Activated naive CD4-positive, alpha-beta T cell treated with anti-CD3 and anti-CD28 coated beads, Interleukin-2, amount 50 U/mL, for 16 hours (primary cell): Measurements from ENCODE around the gene TBL1X.
"Not testable (repeated sequence)": the region's sequence is repeated elsewhere in the genome, so short reads cannot be mapped to it uniquely, and the experiment has no call there.

Source experiments
- DNase-seq: peaks from one replicate; pipeline ENCODE4 v3.0.0-alpha.2; 2020

TBL1X gene

DNA sequence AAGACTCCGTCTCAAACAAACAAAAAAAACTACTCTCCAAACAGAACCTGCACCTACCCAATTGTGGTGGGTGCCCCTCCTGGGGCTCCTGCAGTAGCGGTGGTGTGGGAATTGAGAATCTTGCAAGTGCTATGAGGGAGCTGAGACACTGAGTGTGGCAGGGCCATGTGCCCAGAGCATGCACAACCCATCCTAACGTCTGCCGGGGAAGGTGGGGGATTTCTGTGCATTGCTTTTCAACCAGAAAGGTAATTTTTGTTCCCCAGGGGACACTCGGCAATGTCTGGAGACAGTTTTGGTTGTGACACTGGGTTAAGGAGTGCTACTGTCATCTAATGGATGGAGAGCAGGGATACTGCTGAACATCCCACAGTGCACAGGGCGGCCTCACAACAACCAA lies 35.7 kb downstream of the TBL1X start:
- no peak for DNase-seq

GRCh38 chrX:9501362-9501761 lies 36.5 kb downstream of the TBL1X start:
- DNase-seq, result no peak

- DNase-seq, result no peak
Measured at GRCh38 chrX:9503261-9503660, 38.4 kb downstream of the TBL1X start.

GRCh38 chrX:9510366-9510765 lies 45.5 kb downstream of the TBL1X start:
- no peak for DNase-seq

- no peak for DNase-seq
Measured at GRCh38 chrX:9510980-9511379, 46.1 kb downstream of the TBL1X start.

GRCh38 chrX:9515489-9515888 lies 50.6 kb downstream of the TBL1X start:
- no peak for DNase-seq

DNA sequence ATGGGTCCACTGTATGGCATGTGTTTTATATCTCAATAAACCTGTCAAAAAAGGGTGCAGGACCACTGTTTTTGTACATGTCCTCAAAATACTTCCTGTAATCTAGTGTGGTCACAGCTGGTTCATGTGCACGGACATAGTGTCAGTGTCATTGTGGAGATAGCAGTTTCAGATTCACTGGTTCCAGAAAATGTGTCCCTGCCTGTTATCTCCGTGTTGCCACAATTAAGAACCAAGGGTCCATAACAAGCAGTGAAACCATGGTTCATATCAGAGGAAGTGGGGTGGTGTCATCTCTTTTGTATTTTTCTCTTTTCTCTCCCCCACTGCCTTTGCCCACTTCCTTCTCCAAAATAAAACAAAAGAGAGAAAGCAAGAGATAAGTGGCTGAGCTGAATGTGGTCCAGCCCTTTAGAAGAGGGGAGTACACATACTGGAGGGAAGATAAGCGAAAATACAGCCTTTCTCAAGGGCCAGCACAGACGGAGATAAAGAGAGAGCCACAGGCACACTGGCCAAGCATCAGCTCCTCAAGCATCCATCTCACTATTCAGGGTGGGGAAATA lies 51.2 kb downstream of the TBL1X start:
- no peak for DNase-seq

DNA sequence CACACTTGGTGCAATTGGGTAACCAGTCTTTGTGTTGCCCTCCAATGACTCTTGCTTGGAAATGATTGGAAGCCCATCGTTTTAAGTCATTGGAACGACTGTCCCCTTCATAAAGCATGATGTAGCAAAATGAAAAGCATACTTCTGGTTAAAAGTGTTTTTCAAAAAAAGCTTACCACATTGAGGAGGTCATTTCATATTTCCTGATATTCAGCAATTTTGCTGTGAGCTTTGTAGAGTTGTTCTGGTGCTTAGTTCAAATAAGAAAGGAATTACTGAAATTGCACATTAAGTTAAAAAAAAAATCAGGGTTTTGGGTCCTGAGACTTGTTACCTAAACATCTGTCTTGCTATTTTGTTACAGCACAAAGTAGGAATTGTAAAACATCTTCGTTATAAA lies 51.8 kb downstream of the TBL1X start:
- no peak for DNase-seq

- no peak for DNase-seq
Measured at GRCh38 chrX:9518051-9518450, 53.2 kb downstream of the TBL1X start.

DNA sequence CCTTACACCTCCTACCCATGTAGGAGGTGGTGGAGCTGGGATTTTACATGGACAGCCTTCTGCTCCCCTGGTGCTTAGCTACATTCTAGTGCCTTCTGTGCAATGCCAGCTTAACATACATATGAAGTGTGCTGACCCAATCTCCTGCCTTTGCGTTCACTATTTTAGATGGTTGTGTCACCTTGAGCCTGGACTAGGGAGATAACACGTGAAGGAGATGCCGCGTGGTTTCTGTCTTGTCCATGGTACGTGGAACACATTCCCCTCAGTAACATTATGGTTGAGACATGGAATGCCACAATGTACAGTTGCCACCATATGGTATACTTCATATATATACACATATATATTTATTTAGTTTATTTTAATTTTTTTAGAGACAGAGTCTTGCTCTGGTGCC lies 54.0 kb downstream of the TBL1X start:
- DNase-seq, result no peak

GRCh38 chrX:9519546-9520216 lies 54.8 kb downstream of the TBL1X start:
- DNase-seq, result no peak

GRCh38 chrX:9520217-9520590 lies 55.3 kb downstream of the TBL1X start:
- DNase-seq, result no peak

GRCh38 chrX:9522378-9523155 lies 57.7 kb downstream of the TBL1X start:
- DNase-seq, result no peak

- DNase-seq, result peak; percentile 20
Measured at GRCh38 chrX:9525511-9526248, 60.8 kb downstream of the TBL1X start.

DNA sequence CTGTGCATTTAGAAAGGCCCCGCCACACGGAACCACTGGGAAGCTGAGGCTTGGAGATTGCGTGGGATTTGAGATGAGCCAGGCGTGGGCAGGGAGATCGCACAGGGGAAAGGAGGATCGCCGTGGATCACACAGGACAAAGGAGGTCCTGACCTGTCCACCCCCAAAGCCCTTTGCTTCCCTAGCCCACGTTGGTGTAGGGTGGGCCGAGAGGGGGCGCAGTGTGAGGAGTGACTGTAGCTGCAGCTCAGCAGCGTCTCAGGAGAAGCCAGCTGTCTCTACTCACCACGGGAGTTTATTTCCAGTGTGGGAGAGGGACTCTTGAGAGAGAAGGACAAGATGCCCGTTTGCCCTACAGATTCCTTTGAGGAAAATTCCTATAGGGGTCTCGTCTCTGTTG lies 62.1 kb downstream of the TBL1X start:
- DNase-seq, result no peak

- no peak for DNase-seq
Measured at GRCh38 chrX:9528498-9528897, 63.6 kb downstream of the TBL1X start.

DNA sequence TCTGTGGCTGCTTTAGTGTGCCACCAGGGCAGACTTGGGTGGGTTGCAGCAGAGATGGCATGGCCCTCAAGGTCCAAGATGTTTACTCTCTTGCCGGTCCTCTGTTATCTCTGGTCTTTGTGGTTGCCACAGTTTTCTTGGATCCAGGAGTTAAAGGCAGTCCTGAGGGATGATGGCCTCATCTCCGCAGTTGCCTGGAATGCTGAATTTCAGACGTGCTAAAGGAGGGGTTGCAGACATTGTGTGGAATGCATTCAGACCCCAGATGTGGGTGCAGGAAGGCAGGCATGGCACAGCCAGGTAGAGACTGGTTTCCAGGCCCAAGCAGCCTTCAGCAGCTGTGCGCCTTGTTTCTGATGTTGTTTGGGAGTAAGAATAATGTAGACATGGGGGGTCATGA lies 64.4 kb downstream of the TBL1X start:
- no peak for DNase-seq

GRCh38 chrX:9530848-9531274 lies 66.0 kb downstream of the TBL1X start:
- DNase-seq, result peak; percentile 48

GRCh38 chrX:9532349-9532748 lies 67.5 kb downstream of the TBL1X start:
- DNase-seq, result no peak

DNA sequence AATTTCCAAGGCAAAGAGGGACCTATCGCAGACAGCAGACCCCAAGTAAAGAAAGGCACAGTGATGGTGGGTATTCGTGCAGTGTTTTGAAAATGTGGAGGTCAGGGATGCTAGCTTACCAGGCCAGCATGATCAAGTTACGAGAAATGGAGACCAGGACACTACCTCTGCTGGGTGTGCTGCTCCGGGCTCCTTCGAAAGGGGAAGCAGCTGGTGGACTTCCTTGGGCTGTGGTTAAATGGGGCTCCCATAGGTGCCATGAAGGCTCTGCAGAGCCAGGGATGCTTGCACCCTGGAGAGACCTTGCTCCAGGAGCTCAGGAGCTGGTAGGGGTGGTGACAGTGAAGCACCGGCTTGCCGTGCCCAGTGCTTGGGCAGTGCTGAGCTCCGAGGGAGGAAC lies 68.8 kb downstream of the TBL1X start:
- DNase-seq, result no peak

DNA sequence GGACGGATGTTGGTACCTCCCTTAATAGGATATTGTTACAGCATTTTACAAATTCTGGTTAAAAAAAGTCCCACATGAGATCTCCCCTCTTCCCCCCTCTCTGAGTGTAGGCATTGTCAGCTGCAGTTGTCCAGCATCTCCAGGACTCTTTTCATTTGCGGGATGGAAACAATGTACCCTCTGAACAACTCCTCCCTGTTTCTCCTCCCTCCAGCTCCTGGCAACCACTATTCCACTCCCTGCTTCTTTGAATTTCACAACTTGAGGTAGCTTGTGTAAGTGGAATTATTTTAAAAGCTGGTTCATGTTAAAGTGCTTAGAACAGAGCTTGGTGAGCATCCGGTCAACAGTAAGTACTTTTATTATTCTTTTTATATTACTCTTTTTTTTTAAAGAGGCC lies 69.8 kb downstream of the TBL1X start:
- no peak for DNase-seq

- no peak for DNase-seq
Measured at GRCh38 chrX:9535101-9535500, 70.2 kb downstream of the TBL1X start.

- DNase-seq, result not testable (repeated sequence)
Measured at GRCh38 chrX:9536156-9536555, 71.3 kb downstream of the TBL1X start.

DNA sequence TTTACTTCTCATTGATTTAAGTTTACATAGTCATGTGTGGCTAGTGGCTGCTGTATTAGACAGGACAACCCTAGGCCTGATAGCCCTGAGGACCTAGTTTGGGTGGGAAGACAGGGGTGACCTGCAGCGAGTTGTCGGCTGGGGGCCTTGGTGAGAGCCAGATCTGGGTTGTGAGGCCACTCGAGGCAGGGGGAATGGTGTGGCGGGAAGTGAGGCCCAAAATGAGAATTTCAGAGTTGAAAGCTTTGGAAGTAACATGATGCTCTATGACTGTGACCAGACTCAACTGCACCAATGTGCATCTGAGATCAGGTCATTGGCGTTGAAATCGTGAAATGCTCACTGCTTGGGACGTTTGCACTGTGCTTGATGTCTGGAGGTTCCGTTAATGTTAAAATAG lies 72.9 kb downstream of the TBL1X start:
- no peak for DNase-seq
